Subcutaneous abdominal adipose tissue (tissue), 5 donors: Measurements from ENCODE around the gene PCYT2.
A peak's percentile ranks its signal among the peaks of the same experiment; 100 is the strongest.

Source experiments
- H3K27ac ChIP-seq: one replicate; pipeline ENCODE4 v1.7.0; 2013; ENCODE audit warnings: low read depth, mild to moderate bottlenecking, inconsistent platforms, low read length, moderate library complexity
- H3K27me3 ChIP-seq, 5 donors: one replicate each; pipeline ENCODE4 v1.7.0; 2013; ENCODE audit warnings: low read length in 5 of 5, inconsistent platforms in 1 of 5; ENCODE audit not compliant: control insufficient read depth in 5 of 5, insufficient read depth in 4 of 5
- H3K36me3 ChIP-seq, 5 donors: one replicate each; pipeline ENCODE4 v1.7.0; 2013; ENCODE audit warnings: low read length in 5 of 5; ENCODE audit not compliant: control insufficient read depth in 5 of 5, insufficient read depth in 5 of 5
- H3K4me1 ChIP-seq, 5 donors: one replicate each; pipeline ENCODE4 v1.7.0; 2013; ENCODE audit warnings: low read length in 5 of 5, mild to moderate bottlenecking in 3 of 5, moderate library complexity in 1 of 5; ENCODE audit not compliant: control insufficient read depth in 5 of 5, insufficient read depth in 5 of 5
- H3K4me3 ChIP-seq, 5 donors: one replicate each; pipeline ENCODE4 v1.7.0; 2013; ENCODE audit warnings: low read length in 5 of 5, low read depth in 1 of 5
- H3K9ac ChIP-seq, 5 donors: one replicate each; pipeline ENCODE4 v1.7.0; 2013; ENCODE audit warnings: low read length in 5 of 5, mild to moderate bottlenecking in 4 of 5, moderate library complexity in 3 of 5
- H3K9me3 ChIP-seq, 5 donors: one replicate each; pipeline ENCODE4 v1.7.0; 2013; ENCODE audit warnings: low read length in 5 of 5; ENCODE audit not compliant: control insufficient read depth in 5 of 5
- donor health status: healthy.
- donor health status: healthy.
- donor health status: healthy.
- donor health status: healthy.
- donor health status: healthy.

PCYT2 gene

DNA sequence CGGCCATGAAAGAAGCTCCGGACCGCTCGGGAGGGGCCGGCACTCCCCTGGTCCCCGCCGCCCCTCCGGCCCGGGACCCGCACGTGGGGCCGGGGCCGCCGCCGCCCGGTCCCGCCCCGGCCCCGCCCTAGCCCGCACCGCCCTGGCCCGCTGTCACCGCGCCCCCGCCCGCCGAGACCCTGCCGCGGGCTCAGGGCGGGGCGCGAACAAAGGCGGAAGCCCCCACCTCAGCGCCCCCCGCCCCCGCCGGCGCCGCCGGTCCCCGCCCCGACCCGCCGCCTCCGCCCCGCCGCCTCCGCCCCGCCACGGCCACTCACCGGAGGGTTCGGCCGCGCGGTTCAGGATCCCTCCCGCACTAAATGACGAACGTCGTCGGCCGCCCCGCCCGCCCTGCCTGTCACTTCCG is 40.2 kb downstream of the PCYT2 start, which contains the start of gene ARHGDIA:
TSS of gene ARHGDIA (minus strand) at position 357 of the 406 bp plus-strand sequence. CDS start 1,407 bp downstream, outside the sequence.
- Histone ChIP-seq H3K27ac (peak within 1 kb of the TSS; percentile 99), H3K27me3 (no peaks in the 10 kb centered on the region), H3K9ac (peak within 1 kb of the TSS; percentile 87 to 98 (median 97)), H3K4me3 (peak within 1 kb of the TSS; percentile 82 to 91 (median 87)), H3K9me3 (no peaks in the 10 kb centered on the region), H3K36me3 (peaks cover 0 to 26% (median 21%) of the 10 kb centered on the region in 5 donors), H3K4me1 (peaks cover 0 to 50% (median 44%) of the 10 kb centered on the region in 5 donors)

GRCh38 chr17:81870131-81870980 is 40.8 kb downstream of the PCYT2 start:
- Histone ChIP-seq H3K4me3 (peak overlapping the region; percentile 75 to 91 (median 87)), H3K27me3 (no peaks in the 10 kb centered on the region), H3K27ac (peak overlapping the region; percentile 94), H3K36me3 (peaks cover 0 to 27% (median 25%) of the 10 kb centered on the region in 5 donors), H3K9me3 (no peaks in the 10 kb centered on the region), H3K4me1 (peaks cover 0 to 54% (median 44%) of the 10 kb centered on the region in 5 donors), H3K9ac (peak overlapping the region; percentile 56 to 97 (median 91))

GRCh38 chr17:81869221-81870130 is 41.7 kb downstream of the PCYT2 start:
- Histone ChIP-seq H3K36me3 (peaks cover 0 to 29% (median 25%) of the 10 kb centered on the region in 5 donors), H3K4me1 (peaks cover 0 to 54% (median 44%) of the 10 kb centered on the region in 5 donors), H3K27me3 (no peaks in the 10 kb centered on the region), H3K4me3 (peak overlapping the region; percentile 75 to 91 (median 87)), H3K27ac (peak overlapping the region; percentile 94), H3K9me3 (no peaks in the 10 kb centered on the region), H3K9ac (peak overlapping the region in 4 of 5 donors; percentile 84 to 97 (median 94))

DNA sequence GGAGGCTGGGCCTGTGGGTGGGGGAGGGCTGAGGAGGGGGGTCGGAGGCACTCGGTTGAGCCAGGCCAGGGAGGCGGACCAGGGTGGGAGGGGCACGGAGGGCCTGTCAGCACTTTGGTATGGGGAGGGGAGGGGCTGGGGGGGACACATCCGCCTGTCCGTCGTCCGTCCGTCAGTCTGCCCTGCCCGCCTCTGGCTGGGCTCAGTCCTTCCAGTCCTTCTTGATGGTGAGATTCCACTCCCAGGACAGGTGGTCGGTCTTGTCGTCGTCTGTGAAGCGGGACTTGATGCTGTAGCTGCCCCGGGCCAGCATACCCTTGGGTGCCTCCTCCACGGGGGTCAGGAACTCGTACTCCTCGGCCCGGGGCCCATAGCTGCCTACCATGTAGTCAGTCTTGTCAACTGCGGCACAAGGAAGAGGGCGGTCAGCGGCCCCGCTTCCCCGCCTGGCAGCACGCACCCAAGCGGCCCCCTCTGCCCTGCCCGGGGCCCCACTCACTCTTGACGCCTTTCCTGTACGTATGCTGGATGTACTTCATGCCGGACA is 42.5 kb downstream of the PCYT2 start:
- Histone ChIP-seq H3K9me3 (no peaks in the 10 kb centered on the region), H3K4me1 (peaks cover 0 to 54% (median 44%) of the 10 kb centered on the region in 5 donors), H3K36me3 (peaks cover 0 to 31% (median 25%) of the 10 kb centered on the region in 5 donors), H3K9ac (no peak overlapping the region), H3K4me3 (no peak overlapping the region), H3K27ac (peak overlapping the region; percentile 94), H3K27me3 (no peaks in the 10 kb centered on the region)

DNA sequence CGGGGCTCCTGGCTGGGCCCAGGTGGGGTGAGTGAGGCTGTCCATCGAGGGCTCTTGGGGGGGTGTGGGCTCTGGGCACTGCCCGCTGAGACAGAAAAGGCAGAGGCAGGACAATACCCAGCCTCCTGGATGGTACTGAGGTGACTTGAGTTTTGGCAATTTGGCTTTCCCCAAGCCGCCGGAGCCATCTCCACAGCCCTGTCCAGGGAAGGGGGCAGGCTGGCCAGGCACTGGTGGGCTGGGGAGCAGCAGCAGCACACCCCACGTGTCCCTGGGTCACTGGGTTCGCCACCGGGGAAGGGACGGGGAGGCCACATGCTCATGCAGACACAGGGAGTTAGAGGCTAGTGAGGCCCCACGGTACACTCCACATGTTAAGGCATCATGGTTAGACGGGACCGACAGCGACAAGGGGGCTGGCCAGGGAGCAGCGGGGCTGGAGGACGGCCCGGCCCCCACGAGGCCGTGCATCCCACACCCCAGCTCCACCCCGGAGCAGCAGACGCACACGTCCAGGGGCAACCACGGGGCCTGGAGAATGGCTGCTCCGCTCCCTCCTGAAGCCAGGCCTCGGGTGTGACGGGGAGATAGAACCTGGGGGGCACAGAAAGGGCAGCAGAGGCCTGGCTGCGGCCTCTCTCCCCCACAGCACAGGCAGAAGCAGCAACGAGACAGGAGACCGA is 43.1 kb downstream of the PCYT2 start:
- Histone ChIP-seq H3K36me3 (peaks cover 0 to 36% (median 26%) of the 10 kb centered on the region in 5 donors), H3K4me3 (no peak overlapping the region), H3K4me1 (peaks cover 0 to 54% (median 44%) of the 10 kb centered on the region in 5 donors), H3K9ac (peak overlapping the region in 1 of 5 donors; percentile 32), H3K27ac (peak overlapping the region; percentile 16), H3K27me3 (no peaks in the 10 kb centered on the region), H3K9me3 (no peaks in the 10 kb centered on the region)

GRCh38 chr17:81867170-81867990 is 43.8 kb downstream of the PCYT2 start:
- Histone ChIP-seq H3K36me3 (peaks cover 0 to 37% (median 26%) of the 10 kb centered on the region in 5 donors), H3K9me3 (no peaks in the 10 kb centered on the region), H3K4me3 (no peak overlapping the region), H3K27me3 (no peaks in the 10 kb centered on the region), H3K4me1 (peaks cover 0 to 54% (median 44%) of the 10 kb centered on the region in 5 donors), H3K9ac (peak overlapping the region in 1 of 5 donors; percentile 32), H3K27ac (peak overlapping the region; percentile 16)

DNA sequence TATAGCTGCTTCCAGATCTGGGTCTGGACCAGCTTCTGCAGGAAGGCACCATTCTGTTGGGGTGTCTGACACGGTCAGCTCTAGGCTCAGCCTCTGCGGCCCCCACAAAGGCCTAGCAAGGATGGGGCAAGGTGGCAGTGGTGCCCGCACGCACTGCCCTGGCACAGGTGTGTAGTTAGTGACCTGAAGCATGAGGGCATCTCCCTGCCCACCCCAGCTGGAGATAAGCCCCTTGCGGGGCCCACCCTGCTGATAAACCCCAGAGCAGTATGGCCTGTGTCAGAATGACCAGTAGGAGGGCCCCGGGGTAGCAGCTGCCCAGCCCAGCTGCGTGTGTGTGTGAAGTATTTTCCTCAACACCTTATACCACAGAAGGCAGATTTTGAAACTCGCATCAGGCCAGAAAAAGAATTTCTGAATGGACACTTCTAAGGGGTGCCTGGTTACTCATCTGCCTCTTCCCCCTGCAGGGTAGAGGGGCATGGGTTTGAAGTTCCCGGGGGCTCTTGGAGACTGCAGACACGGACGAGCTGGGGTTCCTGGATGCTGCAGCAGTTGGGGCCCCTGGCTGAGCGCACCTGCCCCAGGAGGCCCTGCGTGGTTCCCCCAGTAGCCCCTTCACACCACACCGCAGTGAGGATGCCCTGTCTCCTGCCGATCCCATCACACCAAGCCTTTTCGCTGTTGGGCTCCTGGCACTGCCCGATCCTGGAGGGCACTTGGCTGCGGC is 44.6 kb downstream of the PCYT2 start:
- peaks cover 0 to 54% (median 42%) of the 10 kb centered on the region in 5 donors for H3K4me1 ChIP-seq
- no peaks in the 10 kb centered on the region for H3K27me3 ChIP-seq
- peak overlapping the region in 1 of 5 donors; percentile 7 for H3K9ac ChIP-seq
- H3K9me3 ChIP-seq = no peaks in the 10 kb centered on the region
- H3K27ac ChIP-seq = peak overlapping the region; percentile 16
- no peak overlapping the region for H3K4me3 ChIP-seq
- peaks cover 0 to 37% (median 26%) of the 10 kb centered on the region in 5 donors for H3K36me3 ChIP-seq

DNA sequence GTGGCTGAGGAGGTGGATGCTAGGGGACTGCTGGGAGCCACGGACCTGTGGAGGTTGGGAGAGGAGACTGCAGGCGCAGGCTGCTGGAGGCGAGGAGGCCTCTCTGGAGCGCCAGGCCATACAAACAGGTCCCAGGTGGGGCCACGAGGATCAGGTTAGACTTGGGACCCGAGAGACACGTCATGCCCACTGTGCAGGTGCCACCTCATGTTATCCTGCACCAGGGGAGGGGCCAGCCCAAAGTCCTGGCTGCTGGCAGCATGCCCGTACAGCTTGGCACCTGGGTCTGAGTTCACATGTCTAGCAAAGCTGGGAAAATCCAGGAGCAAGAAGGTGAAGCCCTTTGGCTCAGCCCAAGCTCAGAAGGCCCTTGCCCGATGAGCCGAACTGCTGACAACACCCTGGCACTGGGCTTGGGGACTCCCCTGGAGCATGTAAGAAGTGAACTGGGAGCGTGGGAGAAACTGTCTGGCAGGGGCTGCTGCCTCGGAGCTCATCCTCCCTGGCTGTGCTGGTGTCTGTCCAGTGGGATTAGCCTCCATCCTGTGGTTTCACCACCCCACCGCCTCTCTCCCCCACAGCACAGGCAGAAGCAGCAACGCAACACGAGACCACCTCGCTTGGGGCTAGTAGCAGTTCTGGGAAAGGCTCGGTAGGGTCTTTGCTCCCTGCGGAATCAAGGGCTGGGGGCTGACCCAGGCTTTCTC is 45.3 kb downstream of the PCYT2 start:
- no peak overlapping the region for H3K4me3 ChIP-seq
- H3K27me3 ChIP-seq = no peaks in the 10 kb centered on the region
- H3K9ac ChIP-seq = peak overlapping the region in 1 of 5 donors; percentile 7
- peaks cover 3 to 54% (median 43%) of the 10 kb centered on the region in 5 donors for H3K4me1 ChIP-seq
- H3K9me3 ChIP-seq = no peaks in the 10 kb centered on the region
- H3K27ac ChIP-seq = no peak overlapping the region
- peaks cover 0 to 37% (median 26%) of the 10 kb centered on the region in 5 donors for H3K36me3 ChIP-seq
